NOMO-1 treated with dmso at 0.1 percent for 144 hours (cell line): ENCODE measurements around the gene PSMG1.
"Not testable (repeated sequence)": the region's sequence is repeated elsewhere in the genome, so short reads cannot be mapped to it uniquely, and the experiment has no call there.

ENCODE experiments used
- DNase-seq: peaks from one replicate; lab custom pipeline; 2025; ENCODE audit not compliant: unreplicated experiment; lab: John Stamatoyannopoulos, UW

Gene PSMG1

GRCh38 chr21:39159342-39160063 lies 23.7 kb downstream of the PSMG1 start:
- no peak for DNase-seq

- not testable (repeated sequence) for DNase-seq
These were observed 26.0 kb downstream of the PSMG1 start for GRCh38 chr21:39157241-39157640.

DNA sequence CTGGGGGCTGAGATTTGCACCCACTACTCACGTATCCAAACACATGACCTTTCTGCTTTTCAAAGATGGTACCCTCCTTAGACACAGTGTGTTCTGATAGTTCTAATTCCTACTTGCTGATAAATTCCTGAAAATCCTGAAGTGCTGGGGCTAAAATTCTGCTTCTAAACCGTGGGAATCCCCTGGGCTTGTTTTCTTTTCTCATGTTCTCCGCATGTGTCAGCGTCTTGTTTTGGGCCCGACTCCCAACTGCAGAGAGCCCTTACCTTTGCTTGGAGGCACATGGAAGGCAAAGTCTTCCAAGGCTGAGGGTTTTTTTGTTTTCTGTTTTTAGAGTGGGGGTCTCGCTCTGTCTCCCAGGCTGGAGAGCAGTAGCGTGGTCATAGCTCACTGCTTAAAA lies 27.2 kb downstream of the PSMG1 start:
- no peak for DNase-seq

GRCh38 chr21:39155578-39155977 lies 27.7 kb downstream of the PSMG1 start:
- DNase-seq: no peak

DNA sequence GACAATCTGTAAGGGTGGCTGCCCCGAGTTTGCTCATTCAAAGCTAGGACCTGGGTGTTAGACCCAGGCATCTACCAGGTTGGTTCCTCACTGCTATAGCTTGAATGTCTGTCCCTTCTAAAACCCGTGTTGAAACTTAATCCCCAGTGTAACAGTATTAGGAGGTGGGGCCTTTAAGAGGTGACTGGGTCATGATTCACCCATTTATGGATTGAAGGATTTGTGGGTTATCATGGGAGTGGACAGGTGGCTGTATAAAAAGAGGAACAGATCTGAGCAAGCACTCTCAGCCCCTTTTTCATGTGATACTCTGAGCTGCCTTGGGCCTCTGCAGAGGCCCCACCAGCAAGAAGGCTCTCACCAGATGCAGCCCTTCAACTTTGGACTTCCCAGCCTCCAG lies 29.4 kb downstream of the PSMG1 start:
- DNase-seq: no peak

- no peak for DNase-seq
These were observed 29.9 kb downstream of the PSMG1 start for GRCh38 chr21:39153373-39153772.

GRCh38 chr21:39152271-39152670 lies 31.0 kb downstream of the PSMG1 start:
- no peak for DNase-seq

- DNase-seq: no peak
These were observed 32.4 kb downstream of the PSMG1 start for GRCh38 chr21:39150877-39151276.

- no peak for DNase-seq
These were observed 32.9 kb downstream of the PSMG1 start for GRCh38 chr21:39150316-39150715.

DNA sequence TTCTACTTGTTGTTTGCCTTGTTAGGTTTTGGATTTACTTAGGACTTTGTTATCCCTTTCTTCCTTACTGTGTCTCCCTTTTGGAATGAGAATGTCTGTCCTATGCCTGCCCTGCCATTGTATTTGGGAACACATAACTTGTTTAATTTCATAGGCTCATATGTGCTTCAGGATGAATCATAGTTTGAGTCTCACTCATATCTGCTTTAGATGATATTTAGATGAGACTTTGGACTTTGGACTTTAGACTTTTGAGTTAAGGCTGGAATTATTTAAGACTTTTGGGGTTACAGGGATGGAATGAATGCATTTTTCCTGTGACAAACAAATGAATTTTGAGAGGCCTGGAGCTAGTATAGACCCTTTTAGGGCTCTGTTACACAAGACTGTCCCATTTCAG lies 33.4 kb downstream of the PSMG1 start:
- DNase-seq: no peak

DNA sequence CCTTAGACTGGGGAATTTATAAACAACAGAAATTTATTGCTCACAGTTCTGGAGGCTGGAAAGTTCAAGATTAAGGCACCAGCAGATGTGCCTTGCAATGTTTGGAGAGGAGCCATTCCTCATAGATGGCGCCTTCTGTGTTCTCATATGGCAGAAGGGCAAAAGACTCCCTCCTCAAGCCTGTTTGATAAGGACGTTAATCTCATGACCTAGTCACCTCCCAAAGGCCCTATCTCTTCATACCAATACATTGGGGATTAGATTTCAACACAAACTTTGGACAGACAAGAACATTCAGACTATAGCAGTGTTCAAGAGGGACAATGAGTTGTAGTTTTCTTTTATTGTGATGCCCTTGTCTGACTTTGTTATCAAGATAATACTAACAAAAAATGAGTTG lies 34.3 kb downstream of the PSMG1 start:
- no peak for DNase-seq

GRCh38 chr21:39144191-39144590 lies 39.1 kb downstream of the PSMG1 start:
- DNase-seq: no peak

GRCh38 chr21:39142972-39143371 lies 40.3 kb downstream of the PSMG1 start:
- DNase-seq: no peak

- DNase-seq: no peak
These were observed 41.7 kb downstream of the PSMG1 start for GRCh38 chr21:39141502-39141901.

- DNase-seq: no peak
These were observed 45.7 kb downstream of the PSMG1 start for GRCh38 chr21:39137248-39138178.

DNA sequence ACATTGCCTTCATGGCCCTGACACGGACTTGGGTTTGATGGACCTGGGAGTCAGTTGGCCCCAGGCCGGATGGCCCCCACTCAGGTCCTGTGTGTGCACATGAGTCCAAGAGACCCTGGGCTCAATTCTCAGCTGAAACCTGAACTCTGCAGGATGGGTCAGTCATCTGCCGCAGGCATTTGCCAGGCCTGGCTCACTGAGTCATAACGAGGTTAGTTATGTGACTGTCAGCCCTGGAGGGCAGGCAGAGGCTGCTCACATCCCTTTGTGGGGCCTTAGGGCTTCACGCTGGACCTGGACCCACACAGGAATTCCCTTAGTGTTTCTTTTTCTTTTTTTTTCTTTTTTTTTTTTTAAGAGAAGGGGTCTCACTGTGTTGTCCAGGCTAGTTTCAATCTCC lies 46.5 kb downstream of the PSMG1 start:
- DNase-seq: no peak

- peak; percentile 54 for DNase-seq
These were observed 47.1 kb downstream of the PSMG1 start for GRCh38 chr21:39136138-39136537.

DNA sequence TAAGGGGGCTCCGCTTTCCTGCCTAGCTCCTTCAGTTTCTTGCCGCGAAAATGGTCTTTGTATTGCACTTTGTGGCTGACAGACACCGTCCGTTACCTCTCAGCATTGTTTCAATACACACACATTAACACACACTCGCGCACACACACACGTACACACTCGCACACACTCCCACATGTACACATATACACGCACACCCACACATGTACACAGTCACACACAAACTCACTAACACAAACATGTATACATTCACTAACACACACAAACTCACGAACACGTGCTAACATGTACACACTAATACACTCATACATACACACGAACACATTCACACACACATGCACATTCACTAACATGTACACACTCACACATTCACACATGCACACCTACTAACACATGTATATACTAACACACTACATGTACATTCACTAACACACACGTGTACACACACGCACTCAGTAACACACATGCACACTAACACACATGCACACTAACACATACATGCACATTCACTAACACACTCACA lies 48.9 kb downstream of the PSMG1 start:
- no peak for DNase-seq

DNA sequence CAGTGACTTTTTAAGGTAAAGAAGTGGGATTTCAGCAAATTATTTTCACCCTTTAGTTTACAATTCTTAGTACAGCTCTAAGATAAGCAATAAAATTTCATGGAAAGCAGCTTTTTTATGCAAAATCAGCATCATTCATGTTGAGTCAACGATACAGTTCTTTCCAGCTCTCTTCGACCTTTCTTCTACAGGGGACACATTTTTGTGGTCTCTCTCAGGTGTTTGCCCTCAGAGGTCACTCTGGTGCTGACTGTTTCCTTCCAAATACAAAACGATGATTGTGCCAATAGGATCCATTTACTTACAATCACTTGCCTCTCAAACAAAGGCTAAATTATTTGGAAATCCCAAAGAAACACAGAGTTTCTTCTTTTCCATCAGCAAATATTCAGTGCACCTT lies 51.0 kb downstream of the PSMG1 start:
- no peak for DNase-seq

GRCh38 chr21:39131791-39132190 lies 51.5 kb downstream of the PSMG1 start:
- no peak for DNase-seq

DNA sequence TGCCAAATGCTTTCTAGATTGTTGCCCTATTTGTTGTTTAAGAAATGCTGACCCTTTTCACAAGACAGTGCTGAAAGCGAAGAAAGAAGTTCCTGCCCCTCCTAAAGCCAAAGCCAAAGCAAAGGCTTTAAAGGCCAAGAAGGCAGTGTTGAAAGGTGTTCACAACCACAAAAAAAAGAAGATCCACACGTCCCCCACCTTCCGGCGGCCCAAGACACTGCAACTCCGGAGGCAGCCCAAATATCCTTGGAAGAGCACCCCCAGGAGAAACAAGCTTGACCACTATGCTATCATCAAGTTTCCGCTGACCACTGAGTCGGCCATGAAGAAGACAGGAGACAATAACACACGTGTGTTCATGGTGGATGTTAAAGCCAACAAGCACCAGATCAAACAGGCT lies 55.7 kb downstream of the PSMG1 start:
- DNase-seq: no peak

DNA sequence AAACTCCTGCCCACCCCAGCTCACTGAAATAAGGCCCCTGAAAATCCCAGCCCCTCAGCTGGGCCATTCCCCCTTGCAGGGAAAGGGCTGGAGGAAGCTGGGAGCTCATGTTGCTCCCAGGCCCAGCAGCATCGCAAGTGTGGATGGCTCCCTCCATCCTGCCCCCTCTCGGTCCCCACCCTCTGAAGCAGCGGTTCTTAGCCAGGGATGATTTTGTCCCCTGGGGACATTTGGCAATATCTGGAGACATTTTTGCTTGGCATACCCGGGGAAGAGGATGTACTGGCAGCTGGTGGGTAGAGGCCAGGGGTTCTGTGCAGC lies 56.8 kb downstream of the PSMG1 start:
- DNase-seq: no peak
